GM12878 (cell line): ENCODE data around the gene ZNF280C. TPM values are rescaled to one million over a fixed set of nuclear protein-coding genes. Genes with fewer than 3 reads are reported as not detected.

Source experiments
- CBX5 ChIP-seq: sonication (generic); IDR thresholded peaks from 2 replicates; pipeline ENCODE4 v1.6.1; 2016; ENCODE audit warnings: low read depth, moderate library complexity, mild to moderate bottlenecking, inconsistent platforms
- ESRRA ChIP-seq: IDR thresholded peaks from 2 replicates; pipeline ENCODE4 v1.6.1; 2012; ENCODE audit warnings: mild to moderate bottlenecking, low read length, improper control_type of control experiment
- EZH2 ChIP-seq: IDR thresholded peaks from 2 replicates; pipeline ENCODE4 v1.6.1; 2012; ENCODE audit warnings: low read depth, mild to moderate bottlenecking, control low read depth, inconsistent platforms, low read length, borderline replicate concordance; ENCODE audit not compliant: control insufficient read depth
- KDM1A ChIP-seq: fragments of 200-600 bp; sonication (generic); IDR thresholded peaks from 2 replicates; pipeline ENCODE4 v1.6.1; 2016; ENCODE audit warnings: borderline replicate concordance
- KLF5 ChIP-seq: fragments of 450-650 bp; IDR thresholded peaks from 2 replicates; pipeline ENCODE4 v1.6.1; 2014; ENCODE audit warnings: mild to moderate bottlenecking; ENCODE audit not compliant: partially characterized antibody
- PAX5 ChIP-seq: IDR thresholded peaks from 2 replicates; pipeline ENCODE4 v1.6.1; 2011; ENCODE audit warnings: low read depth, low read length, borderline replicate concordance
- RAD21 ChIP-seq: IDR thresholded peaks from 2 replicates; pipeline ENCODE4 v1.6.1; 2011; ENCODE audit warnings: mild to moderate bottlenecking, low read depth, low read length, moderate library complexity; ENCODE audit not compliant: insufficient read depth
- SIN3A ChIP-seq: IDR thresholded peaks from 2 replicates; pipeline ENCODE4 v1.6.1; 2012; ENCODE audit warnings: low read depth, low read length, improper control_type of control experiment
- SMAD1 ChIP-seq: fragments of 450-650 bp; IDR thresholded peaks from 2 replicates; pipeline ENCODE4 v1.6.1; 2018; ENCODE audit warnings: mild to moderate bottlenecking, low read depth; ENCODE audit not compliant: partially characterized antibody
- SP1 ChIP-seq: IDR thresholded peaks from one replicate; pipeline ENCODE4 v1.6.1; 2011; ENCODE audit warnings: low read depth, low read length
- STAT3 ChIP-seq: IDR thresholded peaks from 2 replicates; pipeline ENCODE4 v1.6.1; 2011; ENCODE audit warnings: low read depth, low read length, improper control_type of control experiment
- YBX1 ChIP-seq: fragments of 450-650 bp; IDR thresholded peaks from 2 replicates; pipeline ENCODE4 v1.6.1; 2016; ENCODE audit warnings: antibody characterized with exemption
- ZBED1 ChIP-seq: IDR thresholded peaks from 2 replicates; pipeline ENCODE4 v1.6.1; 2016; ENCODE audit warnings: borderline replicate concordance
- ZNF217 ChIP-seq: fragments of 450-650 bp; IDR thresholded peaks from 2 replicates; pipeline ENCODE4 v1.6.1; 2017; ENCODE audit warnings: antibody characterized with exemption, mild to moderate bottlenecking
- polyA plus RNA-seq, 11 experiments: library from polyadenylated mRNA; depleted of rRNA in 4 of 11; unstranded in 6 of 11; stranded (reverse) in 5 of 11; fragments of >200 nt; fragmentation: Nextera tagmentation in 4 of 11; fragmentation: Illumina TruSeq in 1 of 11; extraction: Ambion mirVana in 4 of 11; extraction: Trizol in 1 of 11; gene quantifications; 1 replicate in 1 of 11; 2 replicates in 10 of 11; pipeline versions ENCODE4 v1.2.1 to v1.2.3, GENCODE V29; 2011 to 2016; ENCODE audit warnings: inconsistent platforms in 2 of 11, missing spikeins in 2 of 11, low read depth in 1 of 11
- total RNA-seq, 4 experiments: library from RNA; depleted of rRNA in 3 of 4; stranded (reverse); fragments of >200 nt in 3 of 4; fragmentation: Illumina TruSeq in 1 of 4; extraction: Trizol in 1 of 4; gene quantifications; 2 replicates each; pipeline versions ENCODE4 v1.2.1 to v1.2.3, GENCODE V29; 2013 to 2021
- TF ChIP-seq, protein P1 (sequence below): IDR thresholded peaks from 2 replicates; pipeline ENCODE4 v1.6.1; 2011; ENCODE audit warnings: borderline replicate concordance, low read depth, mild to moderate bottlenecking, moderate library complexity, mixed read lengths, low read length; ENCODE audit not compliant: insufficient read depth; ENCODE audit errors: extremely low read length
- TF ChIP-seq, protein P2 (sequence below): IDR thresholded peaks from 2 replicates; pipeline ENCODE4 v1.6.1; 2012; ENCODE audit warnings: improper control_type of control experiment, low read depth, low read length; ENCODE audit not compliant: insufficient replicate concordance
- TF ChIP-seq, protein P3 (sequence below): fragments of 450-650 bp; IDR thresholded peaks from 2 replicates; pipeline ENCODE4 v1.6.1; 2018; ENCODE audit warnings: borderline replicate concordance, mild to moderate bottlenecking; ENCODE audit not compliant: partially characterized antibody
- TF ChIP-seq, protein P4 (sequence below): fragments of 450-650 bp; IDR thresholded peaks from 2 replicates; pipeline ENCODE4 v1.6.1; 2018; ENCODE audit warnings: mild to moderate bottlenecking, low read depth, moderate library complexity; ENCODE audit not compliant: partially characterized antibody

Gene ZNF280C
- total and polyA plus RNA-seq, 10 of the 15 experiments (the other 5 are each of a cell fraction or from before 2014, with no cell fraction given), result 0.82 to 8.8 (median 5.7) TPM

DNA sequence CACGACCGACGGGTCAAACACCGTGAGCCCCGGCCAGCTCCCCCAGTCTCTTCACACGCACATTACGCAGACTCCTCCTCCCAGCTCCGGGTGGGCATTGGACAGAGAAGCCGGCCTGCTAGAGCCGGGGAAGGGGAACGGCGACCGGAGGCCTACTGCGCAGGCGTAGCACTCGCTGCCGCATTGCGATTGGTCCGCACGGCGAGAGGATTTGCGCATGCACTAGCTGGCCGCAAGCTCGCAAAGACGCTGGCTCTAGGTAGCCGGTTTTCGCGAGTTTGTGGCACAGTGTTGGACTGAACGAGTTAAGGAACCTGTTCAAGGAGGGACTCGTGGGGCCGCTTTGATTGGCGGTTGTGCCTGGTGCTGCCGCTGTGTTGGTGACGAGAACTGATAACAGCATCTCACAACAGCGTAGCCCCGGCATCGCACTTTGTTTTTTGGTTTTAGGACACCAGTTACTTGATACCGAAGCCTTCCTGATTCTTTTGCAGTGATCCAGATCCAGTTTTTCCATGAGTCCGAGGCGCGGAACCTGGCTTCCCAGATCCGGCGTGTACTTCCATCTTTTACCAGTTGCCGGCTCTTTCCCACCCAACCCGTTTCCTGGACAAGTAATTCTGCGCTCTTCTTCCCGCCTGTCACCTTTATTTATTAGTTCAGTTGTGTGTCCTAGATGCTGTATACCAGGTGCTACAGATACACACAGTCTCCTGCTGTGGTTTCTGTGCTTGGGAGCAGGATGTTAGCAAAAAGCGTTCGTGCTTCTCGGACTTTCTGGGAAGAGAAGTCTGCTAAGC is 102.8 kb downstream of the ZNF280C start, which contains the start of gene AIFM1 (continued):
- TF ChIP-seq EZH2 (no peak), YBX1 (no peak), PAX5 (peak; percentile 6; the same call in 1 of the 2 replicates), CBX5 (0 out of 2 replicates have a peak, but pooled peaks have one; percentile 70), SMAD1 (no peak), KDM1A (no peak), KLF5 (no peak), STAT3 (0 out of 2 replicates have a peak, but pooled peaks have one; percentile 70), ZBED1 (no peak), ZNF217 (no peak), SP1 (peak; percentile 97), ESRRA (no peak), RAD21 (no peak), SIN3A (no peak; the same call in 1 of the 2 replicates)
- TF ChIP-seq, protein P1, sequence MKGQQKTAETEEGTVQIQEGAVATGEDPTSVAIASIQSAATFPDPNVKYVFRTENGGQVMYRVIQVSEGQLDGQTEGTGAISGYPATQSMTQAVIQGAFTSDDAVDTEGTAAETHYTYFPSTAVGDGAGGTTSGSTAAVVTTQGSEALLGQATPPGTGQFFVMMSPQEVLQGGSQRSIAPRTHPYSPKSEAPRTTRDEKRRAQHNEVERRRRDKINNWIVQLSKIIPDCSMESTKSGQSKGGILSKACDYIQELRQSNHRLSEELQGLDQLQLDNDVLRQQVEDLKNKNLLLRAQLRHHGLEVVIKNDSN, result no peak
- TF ChIP-seq, protein P2, sequence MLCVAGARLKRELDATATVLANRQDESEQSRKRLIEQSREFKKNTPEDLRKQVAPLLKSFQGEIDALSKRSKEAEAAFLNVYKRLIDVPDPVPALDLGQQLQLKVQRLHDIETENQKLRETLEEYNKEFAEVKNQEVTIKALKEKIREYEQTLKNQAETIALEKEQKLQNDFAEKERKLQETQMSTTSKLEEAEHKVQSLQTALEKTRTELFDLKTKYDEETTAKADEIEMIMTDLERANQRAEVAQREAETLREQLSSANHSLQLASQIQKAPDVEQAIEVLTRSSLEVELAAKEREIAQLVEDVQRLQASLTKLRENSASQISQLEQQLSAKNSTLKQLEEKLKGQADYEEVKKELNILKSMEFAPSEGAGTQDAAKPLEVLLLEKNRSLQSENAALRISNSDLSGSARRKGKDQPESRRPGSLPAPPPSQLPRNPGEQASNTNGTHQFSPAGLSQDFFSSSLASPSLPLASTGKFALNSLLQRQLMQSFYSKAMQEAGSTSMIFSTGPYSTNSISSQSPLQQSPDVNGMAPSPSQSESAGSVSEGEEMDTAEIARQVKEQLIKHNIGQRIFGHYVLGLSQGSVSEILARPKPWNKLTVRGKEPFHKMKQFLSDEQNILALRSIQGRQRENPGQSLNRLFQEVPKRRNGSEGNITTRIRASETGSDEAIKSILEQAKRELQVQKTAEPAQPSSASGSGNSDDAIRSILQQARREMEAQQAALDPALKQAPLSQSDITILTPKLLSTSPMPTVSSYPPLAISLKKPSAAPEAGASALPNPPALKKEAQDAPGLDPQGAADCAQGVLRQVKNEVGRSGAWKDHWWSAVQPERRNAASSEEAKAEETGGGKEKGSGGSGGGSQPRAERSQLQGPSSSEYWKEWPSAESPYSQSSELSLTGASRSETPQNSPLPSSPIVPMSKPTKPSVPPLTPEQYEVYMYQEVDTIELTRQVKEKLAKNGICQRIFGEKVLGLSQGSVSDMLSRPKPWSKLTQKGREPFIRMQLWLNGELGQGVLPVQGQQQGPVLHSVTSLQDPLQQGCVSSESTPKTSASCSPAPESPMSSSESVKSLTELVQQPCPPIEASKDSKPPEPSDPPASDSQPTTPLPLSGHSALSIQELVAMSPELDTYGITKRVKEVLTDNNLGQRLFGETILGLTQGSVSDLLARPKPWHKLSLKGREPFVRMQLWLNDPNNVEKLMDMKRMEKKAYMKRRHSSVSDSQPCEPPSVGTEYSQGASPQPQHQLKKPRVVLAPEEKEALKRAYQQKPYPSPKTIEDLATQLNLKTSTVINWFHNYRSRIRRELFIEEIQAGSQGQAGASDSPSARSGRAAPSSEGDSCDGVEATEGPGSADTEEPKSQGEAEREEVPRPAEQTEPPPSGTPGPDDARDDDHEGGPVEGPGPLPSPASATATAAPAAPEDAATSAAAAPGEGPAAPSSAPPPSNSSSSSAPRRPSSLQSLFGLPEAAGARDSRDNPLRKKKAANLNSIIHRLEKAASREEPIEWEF, result no peak
- TF ChIP-seq, protein P3, sequence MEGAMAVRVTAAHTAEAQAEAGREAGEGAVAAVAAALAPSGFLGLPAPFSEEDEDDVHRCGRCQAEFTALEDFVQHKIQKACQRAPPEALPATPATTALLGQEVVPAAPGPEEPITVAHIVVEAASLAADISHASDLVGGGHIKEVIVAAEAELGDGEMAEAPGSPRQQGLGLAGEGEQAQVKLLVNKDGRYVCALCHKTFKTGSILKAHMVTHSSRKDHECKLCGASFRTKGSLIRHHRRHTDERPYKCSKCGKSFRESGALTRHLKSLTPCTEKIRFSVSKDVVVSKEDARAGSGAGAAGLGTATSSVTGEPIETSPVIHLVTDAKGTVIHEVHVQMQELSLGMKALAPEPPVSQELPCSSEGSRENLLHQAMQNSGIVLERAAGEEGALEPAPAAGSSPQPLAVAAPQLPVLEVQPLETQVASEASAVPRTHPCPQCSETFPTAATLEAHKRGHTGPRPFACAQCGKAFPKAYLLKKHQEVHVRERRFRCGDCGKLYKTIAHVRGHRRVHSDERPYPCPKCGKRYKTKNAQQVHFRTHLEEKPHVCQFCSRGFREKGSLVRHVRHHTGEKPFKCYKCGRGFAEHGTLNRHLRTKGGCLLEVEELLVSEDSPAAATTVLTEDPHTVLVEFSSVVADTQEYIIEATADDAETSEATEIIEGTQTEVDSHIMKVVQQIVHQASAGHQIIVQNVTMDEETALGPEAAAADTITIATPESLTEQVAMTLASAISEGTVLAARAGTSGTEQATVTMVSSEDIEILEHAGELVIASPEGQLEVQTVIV, result peak; percentile 79
- TF ChIP-seq, protein P4, sequence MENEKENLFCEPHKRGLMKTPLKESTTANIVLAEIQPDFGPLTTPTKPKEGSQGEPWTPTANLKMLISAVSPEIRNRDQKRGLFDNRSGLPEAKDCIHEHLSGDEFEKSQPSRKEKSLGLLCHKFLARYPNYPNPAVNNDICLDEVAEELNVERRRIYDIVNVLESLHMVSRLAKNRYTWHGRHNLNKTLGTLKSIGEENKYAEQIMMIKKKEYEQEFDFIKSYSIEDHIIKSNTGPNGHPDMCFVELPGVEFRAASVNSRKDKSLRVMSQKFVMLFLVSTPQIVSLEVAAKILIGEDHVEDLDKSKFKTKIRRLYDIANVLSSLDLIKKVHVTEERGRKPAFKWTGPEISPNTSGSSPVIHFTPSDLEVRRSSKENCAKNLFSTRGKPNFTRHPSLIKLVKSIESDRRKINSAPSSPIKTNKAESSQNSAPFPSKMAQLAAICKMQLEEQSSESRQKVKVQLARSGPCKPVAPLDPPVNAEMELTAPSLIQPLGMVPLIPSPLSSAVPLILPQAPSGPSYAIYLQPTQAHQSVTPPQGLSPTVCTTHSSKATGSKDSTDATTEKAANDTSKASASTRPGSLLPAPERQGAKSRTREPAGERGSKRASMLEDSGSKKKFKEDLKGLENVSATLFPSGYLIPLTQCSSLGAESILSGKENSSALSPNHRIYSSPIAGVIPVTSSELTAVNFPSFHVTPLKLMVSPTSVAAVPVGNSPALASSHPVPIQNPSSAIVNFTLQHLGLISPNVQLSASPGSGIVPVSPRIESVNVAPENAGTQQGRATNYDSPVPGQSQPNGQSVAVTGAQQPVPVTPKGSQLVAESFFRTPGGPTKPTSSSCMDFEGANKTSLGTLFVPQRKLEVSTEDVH, result no peak
